HepG2 (cell line): Measurements from ENCODE around the gene TSTD2. TPM values are rescaled to one million over a fixed set of nuclear protein-coding genes. Genes with fewer than 3 reads are reported as not detected.
A peak's percentile ranks its signal among the peaks of the same experiment; 100 is the strongest.

ENCODE experiments used
- E2F1 ChIP-seq: sonication (generic); formaldehyde crosslinking; IDR thresholded peaks from 2 replicates; pipeline ENCODE4 v1.5.0; 2020; ENCODE audit warnings: missing genetic modification reagents
- FIP1L1 ChIP-seq: fragments of 200-400 bp; formaldehyde crosslinking; IDR thresholded peaks from 2 replicates; pipeline ENCODE4 v1.6.1; 2018; ENCODE audit warnings: low read depth, mild to moderate bottlenecking, low read length, moderate library complexity, borderline replicate concordance; ENCODE audit not compliant: insufficient read depth
- FOXK1 ChIP-seq: sonication (generic); formaldehyde crosslinking; IDR thresholded peaks from 2 replicates; pipeline ENCODE4 v1.4.0; 2020; ENCODE audit warnings: low read depth, missing genetic modification reagents, borderline replicate concordance
- NFYB ChIP-seq: sonication (generic); formaldehyde crosslinking; IDR thresholded peaks from 2 replicates; pipeline ENCODE4 v1.4.0; 2020; ENCODE audit warnings: missing genetic modification reagents
- ZNF441 ChIP-seq: sonication (generic); formaldehyde crosslinking; IDR thresholded peaks from 2 replicates; pipeline ENCODE4 v1.7.0; 2021; ENCODE audit warnings: missing genetic modification reagents, borderline replicate concordance
- ZNF451 ChIP-seq: sonication (generic); formaldehyde crosslinking; IDR thresholded peaks from 2 replicates; pipeline ENCODE4 v1.5.0; 2020; ENCODE audit warnings: mild to moderate bottlenecking, missing genetic modification reagents
- ZNF768 ChIP-seq: sonication (generic); formaldehyde crosslinking; IDR thresholded peaks from 2 replicates; pipeline ENCODE4 v1.4.0; 2020; ENCODE audit warnings: missing genetic modification reagents
- ZNF879 ChIP-seq: sonication (generic); formaldehyde crosslinking; IDR thresholded peaks from 2 replicates; pipeline ENCODE4 v1.8.1; 2023; ENCODE audit warnings: missing genetic modification reagents
- polyA plus RNA-seq, 8 experiments: library from polyadenylated mRNA; depleted of rRNA in 3 of 8; stranded (reverse) in 7 of 8; unstranded in 1 of 8; fragments of >200 nt; fragmentation: Illumina TruSeq in 4 of 8; extraction: Trizol in 4 of 8; gene quantifications; 2 replicates each; pipeline versions ENCODE4 v1.2.1 to v1.2.3, GENCODE V29; 2011 to 2016; ENCODE audit warnings: low read depth in 4 of 8, missing spikeins in 1 of 8, mixed read lengths in 1 of 8; ENCODE audit not compliant: insufficient read depth in 1 of 8
- total RNA-seq, 5 experiments: library from RNA; depleted of rRNA; stranded (reverse); fragments of >200 nt; fragmentation: Illumina TruSeq; extraction: Trizol; gene quantifications; 2 replicates each; pipeline ENCODE4 v1.2.3, GENCODE V29; 2016; ENCODE audit warnings: low read depth in 1 of 5
- TF ChIP-seq, protein P1 (sequence below): sonication (generic); formaldehyde crosslinking; IDR thresholded peaks from 2 replicates; pipeline ENCODE4 v1.4.0; 2020; ENCODE audit warnings: missing genetic modification reagents
- TF ChIP-seq, protein P2 (sequence below): sonication (generic); formaldehyde crosslinking; IDR thresholded peaks from 2 replicates; pipeline ENCODE4 v1.8.1; 2022; ENCODE audit warnings: low read depth, mild to moderate bottlenecking, missing genetic modification reagents
- TF ChIP-seq, protein P3 (sequence below): sonication (generic); formaldehyde crosslinking; IDR thresholded peaks from 2 replicates; pipeline ENCODE4 v1.4.0; 2020; ENCODE audit warnings: missing genetic modification reagents, borderline replicate concordance

TSTD2 gene
- total and polyA plus RNA-seq, 2 of the 13 experiments (the other 11 are each of a cell fraction or from before 2014, with no cell fraction given), result 16.0 to 23.1 TPM

- TF ChIP-seq, protein P1, sequence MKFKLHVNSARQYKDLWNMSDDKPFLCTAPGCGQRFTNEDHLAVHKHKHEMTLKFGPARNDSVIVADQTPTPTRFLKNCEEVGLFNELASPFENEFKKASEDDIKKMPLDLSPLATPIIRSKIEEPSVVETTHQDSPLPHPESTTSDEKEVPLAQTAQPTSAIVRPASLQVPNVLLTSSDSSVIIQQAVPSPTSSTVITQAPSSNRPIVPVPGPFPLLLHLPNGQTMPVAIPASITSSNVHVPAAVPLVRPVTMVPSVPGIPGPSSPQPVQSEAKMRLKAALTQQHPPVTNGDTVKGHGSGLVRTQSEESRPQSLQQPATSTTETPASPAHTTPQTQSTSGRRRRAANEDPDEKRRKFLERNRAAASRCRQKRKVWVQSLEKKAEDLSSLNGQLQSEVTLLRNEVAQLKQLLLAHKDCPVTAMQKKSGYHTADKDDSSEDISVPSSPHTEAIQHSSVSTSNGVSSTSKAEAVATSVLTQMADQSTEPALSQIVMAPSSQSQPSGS (CRISPR knock-in tag), result peak; percentile 68; the same call in 1 of the 2 replicates
- TF ChIP-seq E2F1 (peak; percentile 90), ZNF768 (CRISPR knock-in tag) (no peak), ZNF451 (0 out of 2 replicates have a peak, but pooled peaks have one; percentile 77), NFYB (CRISPR knock-in tag) (peak; percentile 95), ZNF441 (peak; percentile 36; the same call in 1 of the 2 replicates), FOXK1 (CRISPR knock-in tag) (peak; percentile 51; the same call in 1 of the 2 replicates), ZNF879 (no peak), FIP1L1 (no peak)
- TF ChIP-seq, protein P2, sequence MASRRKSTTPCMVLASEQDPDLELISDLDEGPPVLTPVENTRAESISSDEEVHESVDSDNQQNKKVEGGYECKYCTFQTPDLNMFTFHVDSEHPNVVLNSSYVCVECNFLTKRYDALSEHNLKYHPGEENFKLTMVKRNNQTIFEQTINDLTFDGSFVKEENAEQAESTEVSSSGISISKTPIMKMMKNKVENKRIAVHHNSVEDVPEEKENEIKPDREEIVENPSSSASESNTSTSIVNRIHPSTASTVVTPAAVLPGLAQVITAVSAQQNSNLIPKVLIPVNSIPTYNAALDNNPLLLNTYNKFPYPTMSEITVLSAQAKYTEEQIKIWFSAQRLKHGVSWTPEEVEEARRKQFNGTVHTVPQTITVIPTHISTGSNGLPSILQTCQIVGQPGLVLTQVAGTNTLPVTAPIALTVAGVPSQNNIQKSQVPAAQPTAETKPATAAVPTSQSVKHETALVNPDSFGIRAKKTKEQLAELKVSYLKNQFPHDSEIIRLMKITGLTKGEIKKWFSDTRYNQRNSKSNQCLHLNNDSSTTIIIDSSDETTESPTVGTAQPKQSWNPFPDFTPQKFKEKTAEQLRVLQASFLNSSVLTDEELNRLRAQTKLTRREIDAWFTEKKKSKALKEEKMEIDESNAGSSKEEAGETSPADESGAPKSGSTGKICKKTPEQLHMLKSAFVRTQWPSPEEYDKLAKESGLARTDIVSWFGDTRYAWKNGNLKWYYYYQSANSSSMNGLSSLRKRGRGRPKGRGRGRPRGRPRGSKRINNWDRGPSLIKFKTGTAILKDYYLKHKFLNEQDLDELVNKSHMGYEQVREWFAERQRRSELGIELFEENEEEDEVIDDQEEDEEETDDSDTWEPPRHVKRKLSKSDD, result peak; percentile 67
- TF ChIP-seq, protein P3, sequence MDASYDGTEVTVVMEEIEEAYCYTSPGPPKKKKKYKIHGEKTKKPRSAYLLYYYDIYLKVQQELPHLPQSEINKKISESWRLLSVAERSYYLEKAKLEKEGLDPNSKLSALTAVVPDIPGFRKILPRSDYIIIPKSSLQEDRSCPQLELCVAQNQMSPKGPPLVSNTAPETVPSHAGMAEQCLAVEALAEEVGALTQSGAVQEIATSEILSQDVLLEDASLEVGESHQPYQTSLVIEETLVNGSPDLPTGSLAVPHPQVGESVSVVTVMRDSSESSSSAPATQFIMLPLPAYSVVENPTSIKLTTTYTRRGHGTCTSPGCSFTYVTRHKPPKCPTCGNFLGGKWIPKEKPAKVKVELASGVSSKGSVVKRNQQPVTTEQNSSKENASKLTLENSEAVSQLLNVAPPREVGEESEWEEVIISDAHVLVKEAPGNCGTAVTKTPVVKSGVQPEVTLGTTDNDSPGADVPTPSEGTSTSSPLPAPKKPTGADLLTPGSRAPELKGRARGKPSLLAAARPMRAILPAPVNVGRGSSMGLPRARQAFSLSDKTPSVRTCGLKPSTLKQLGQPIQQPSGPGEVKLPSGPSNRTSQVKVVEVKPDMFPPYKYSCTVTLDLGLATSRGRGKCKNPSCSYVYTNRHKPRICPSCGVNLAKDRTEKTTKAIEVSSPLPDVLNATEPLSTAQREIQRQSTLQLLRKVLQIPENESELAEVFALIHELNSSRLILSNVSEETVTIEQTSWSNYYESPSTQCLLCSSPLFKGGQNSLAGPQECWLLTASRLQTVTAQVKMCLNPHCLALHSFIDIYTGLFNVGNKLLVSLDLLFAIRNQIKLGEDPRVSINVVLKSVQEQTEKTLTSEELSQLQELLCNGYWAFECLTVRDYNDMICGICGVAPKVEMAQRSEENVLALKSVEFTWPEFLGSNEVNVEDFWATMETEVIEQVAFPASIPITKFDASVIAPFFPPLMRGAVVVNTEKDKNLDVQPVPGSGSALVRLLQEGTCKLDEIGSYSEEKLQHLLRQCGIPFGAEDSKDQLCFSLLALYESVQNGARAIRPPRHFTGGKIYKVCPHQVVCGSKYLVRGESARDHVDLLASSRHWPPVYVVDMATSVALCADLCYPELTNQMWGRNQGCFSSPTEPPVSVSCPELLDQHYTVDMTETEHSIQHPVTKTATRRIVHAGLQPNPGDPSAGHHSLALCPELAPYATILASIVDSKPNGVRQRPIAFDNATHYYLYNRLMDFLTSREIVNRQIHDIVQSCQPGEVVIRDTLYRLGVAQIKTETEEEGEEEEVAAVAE (CRISPR knock-in tag), result peak; percentile 85
Measured at GRCh38 chr9:97632985-97633858, at the start of gene TSTD2, which contains the start of gene NCBP1 (continued).
